GM12878 (cell line): ENCODE measurements around the gene HMOX1. TPM values are rescaled to one million over a fixed set of nuclear protein-coding genes. Genes with fewer than 3 reads are reported as not detected.

Source experiments
- ATF7 ChIP-seq: fragments of 450-650 bp; IDR thresholded peaks from 2 replicates; pipeline ENCODE4 v1.6.1; 2016; ENCODE audit warnings: low read depth, mild to moderate bottlenecking
- BACH1 ChIP-seq: fragments of 450-650 bp; IDR thresholded peaks from 2 replicates; pipeline ENCODE4 v1.6.1; 2017; ENCODE audit warnings: mild to moderate bottlenecking, borderline replicate concordance
- BRCA1 ChIP-seq: IDR thresholded peaks from 2 replicates; pipeline ENCODE4 v1.6.1; 2011; ENCODE audit warnings: low read depth, low read length, improper control_type of control experiment
- CHD2 ChIP-seq: IDR thresholded peaks from 2 replicates; pipeline ENCODE4 v1.6.1; 2011; ENCODE audit warnings: low read depth, low read length, improper control_type of control experiment, borderline replicate concordance
- CTCF ChIP-seq, 3 experiments: IDR thresholded peaks in 2 of 3; conservative IDR thresholded peaks in 1 of 3; 2 replicates each; pipeline ENCODE4 v1.5.1; 2011; ENCODE audit warnings: low read depth in 3 of 3, low read length in 3 of 3, mild to moderate bottlenecking in 3 of 3, control low read depth in 2 of 3, moderate library complexity in 2 of 3, inconsistent platforms in 1 of 3, mixed read lengths in 1 of 3; ENCODE audit not compliant: control insufficient read depth in 2 of 3, insufficient read depth in 1 of 3; ENCODE audit errors: extremely low read depth in 1 of 3
- E2F4 ChIP-seq: IDR thresholded peaks from 2 replicates; pipeline ENCODE4 v1.6.1; 2012; ENCODE audit warnings: low read depth, low read length, improper control_type of control experiment
- EGR1 ChIP-seq, 2 experiments: IDR thresholded peaks; 1 replicate in 1 of 2; 2 replicates in 1 of 2; pipeline ENCODE4 v1.6.1; 2011 to 2012; ENCODE audit warnings: low read depth in 2 of 2, low read length in 2 of 2, borderline replicate concordance in 1 of 2, mild to moderate bottlenecking in 1 of 2, moderate library complexity in 1 of 2
- KLF5 ChIP-seq: fragments of 450-650 bp; IDR thresholded peaks from 2 replicates; pipeline ENCODE4 v1.6.1; 2014; ENCODE audit warnings: mild to moderate bottlenecking; ENCODE audit not compliant: partially characterized antibody
- LARP7 ChIP-seq: fragments of 450-650 bp; IDR thresholded peaks from 2 replicates; pipeline ENCODE4 v1.6.1; 2017; ENCODE audit warnings: mild to moderate bottlenecking
- MEF2B ChIP-seq: fragments of 450-650 bp; IDR thresholded peaks from 2 replicates; pipeline ENCODE4 v1.6.1; 2018; ENCODE audit warnings: mild to moderate bottlenecking, moderate library complexity; ENCODE audit not compliant: partially characterized antibody, poor library complexity, severe bottlenecking
- MYC ChIP-seq: IDR thresholded peaks from 2 replicates; pipeline ENCODE4 v1.6.1; 2011; ENCODE audit warnings: mild to moderate bottlenecking, low read length, moderate library complexity, inconsistent platforms; ENCODE audit not compliant: insufficient read depth, insufficient replicate concordance, insufficient read length, severe bottlenecking
- NFYB ChIP-seq: IDR thresholded peaks from 2 replicates; pipeline ENCODE4 v1.6.1; 2011; ENCODE audit warnings: low read depth, mild to moderate bottlenecking, low read length, improper control_type of control experiment, moderate library complexity; ENCODE audit not compliant: insufficient read depth
- NR2C1 ChIP-seq: fragments of 450-650 bp; IDR thresholded peaks from 2 replicates; pipeline ENCODE4 v1.6.1; 2017; ENCODE audit warnings: antibody characterized with exemption, mild to moderate bottlenecking, moderate library complexity
- POLR2AphosphoS5 ChIP-seq: IDR thresholded peaks from 2 replicates; pipeline ENCODE4 v1.6.1; 2011; ENCODE audit warnings: mild to moderate bottlenecking, low read length, inconsistent platforms
- RCOR1 ChIP-seq: conservative IDR thresholded peaks from 2 replicates; pipeline ENCODE4 v1.6.1; 2012; ENCODE audit warnings: low read depth, low read length, improper control_type of control experiment
- SKIL ChIP-seq: fragments of 450-650 bp; IDR thresholded peaks from 2 replicates; pipeline ENCODE4 v1.6.1; 2017; ENCODE audit warnings: mild to moderate bottlenecking, low read depth, inconsistent platforms; ENCODE audit not compliant: poor library complexity, severe bottlenecking
- SMAD5 ChIP-seq: IDR thresholded peaks from 2 replicates; pipeline ENCODE4 v1.6.1; 2016; ENCODE audit warnings: antibody characterized with exemption, low read depth
- SP1 ChIP-seq: IDR thresholded peaks from one replicate; pipeline ENCODE4 v1.6.1; 2011; ENCODE audit warnings: low read depth, low read length
- SREBF1 ChIP-seq: IDR thresholded peaks from 2 replicates; pipeline ENCODE4 v1.6.1; 2012; ENCODE audit warnings: mild to moderate bottlenecking, low read length
- TAF1 ChIP-seq: IDR thresholded peaks from 2 replicates; pipeline ENCODE4 v1.6.1; 2011; ENCODE audit warnings: mild to moderate bottlenecking, low read depth, low read length, borderline replicate concordance
- TARDBP ChIP-seq: IDR thresholded peaks from 2 replicates; pipeline ENCODE4 v1.6.1; 2016; ENCODE audit warnings: borderline replicate concordance
- ZBED1 ChIP-seq: IDR thresholded peaks from 2 replicates; pipeline ENCODE4 v1.6.1; 2016; ENCODE audit warnings: borderline replicate concordance
- ZBTB4 ChIP-seq: fragments of 450-650 bp; formaldehyde crosslinking; IDR thresholded peaks from 2 replicates; pipeline ENCODE4 v1.4.0; 2022; ENCODE audit warnings: mild to moderate bottlenecking, moderate library complexity
- polyA plus RNA-seq, 11 experiments: library from polyadenylated mRNA; depleted of rRNA in 4 of 11; unstranded in 6 of 11; stranded (reverse) in 5 of 11; fragments of >200 nt; fragmentation: Nextera tagmentation in 4 of 11; fragmentation: Illumina TruSeq in 1 of 11; extraction: Ambion mirVana in 4 of 11; extraction: Trizol in 1 of 11; gene quantifications; 1 replicate in 1 of 11; 2 replicates in 10 of 11; pipeline versions ENCODE4 v1.2.1 to v1.2.3, GENCODE V29; 2011 to 2016; ENCODE audit warnings: inconsistent platforms in 2 of 11, missing spikeins in 2 of 11, low read depth in 1 of 11
- total RNA-seq, 4 experiments: library from RNA; depleted of rRNA in 3 of 4; stranded (reverse); fragments of >200 nt in 3 of 4; fragmentation: Illumina TruSeq in 1 of 4; extraction: Trizol in 1 of 4; gene quantifications; 2 replicates each; pipeline versions ENCODE4 v1.2.1 to v1.2.3, GENCODE V29; 2013 to 2021

HMOX1 gene
- total and polyA plus RNA-seq, 10 of the 15 experiments (the other 5 are each of a cell fraction or from before 2014, with no cell fraction given), result 1.5 to 36.7 (median 18.8) TPM

GRCh38 chr22:35411102-35411501, 30.2 kb downstream of the HMOX1 start (continued):
- TF ChIP-seq RCOR1 (0 out of 2 replicates have a peak, but pooled peaks have one; percentile 24), SMAD5 (no peak), BRCA1 (no peak), LARP7 (no peak), CTCF (IDR thresholded peaks at IDR 0.05 in 2 of 3, conservative IDR thresholded peaks at IDR 0.05 in 1 of 3; ENCODE audit: control insufficient read depth in 2 of 3, extremely low read depth in 1 of 3, insufficient read depth in 1 of 3, low read depth in 3 of 3, low read length in 3 of 3) (peak; percentile 53 to 64 (median 55)), SP1 (no peak), SREBF1 (no peak), NFYB (no peak), SKIL (peak; percentile 78), TAF1 (no peak), CHD2 (peak; percentile 22; the same call in 1 of the 2 replicates), TARDBP (no peak), KLF5 (no peak), MYC (no peak), ZBTB4 (no peak), ATF7 (peak; percentile 43; the same call in 1 of the 2 replicates), MEF2B (peak; percentile 84), BACH1 (peak; percentile 25; the same call in 1 of the 2 replicates), EGR1 (IDR thresholded peaks at IDR 0.05; ENCODE audit: borderline replicate concordance in 1 of 2, low read depth in 2 of 2, low read length in 2 of 2) (no peak), POLR2AphosphoS5 (0 out of 2 replicates have a peak, but pooled peaks have one; percentile 6), ZBED1 (no peak), E2F4 (no peak), NR2C1 (no peak)
